ENCODE data around the gene ATP8B4.

ATP8B4 gene

DNA sequence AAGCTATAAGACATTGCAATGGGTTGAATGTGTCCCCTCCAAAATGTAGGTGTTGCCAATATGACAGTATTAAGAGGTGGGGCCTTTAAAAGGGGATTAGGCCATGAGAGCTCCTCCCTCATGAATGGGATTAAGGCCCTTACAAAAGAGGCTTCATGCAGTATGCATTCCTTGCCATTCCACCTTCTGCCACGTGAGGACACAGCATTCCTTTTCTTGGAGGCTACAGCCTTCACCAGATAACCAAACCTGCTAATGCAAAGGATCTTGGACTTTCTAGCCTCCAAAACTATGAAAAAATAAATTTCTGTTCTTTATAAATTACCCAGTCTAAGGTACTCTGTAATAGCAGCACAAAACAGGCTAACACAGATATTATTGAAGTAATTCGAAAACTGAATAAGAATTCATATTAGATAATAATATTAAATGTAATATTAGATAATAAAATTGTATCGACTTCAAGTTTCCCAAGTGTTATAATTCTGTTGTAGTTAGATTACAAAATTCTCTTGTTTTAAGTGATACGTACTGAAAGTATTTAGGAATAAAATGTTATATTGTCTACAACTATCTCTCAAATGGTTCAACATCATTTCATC lies 29.4 kb upstream of the ATP8B4 start:
- DNase-seq (ENCODE audit: low read depth in 2 of 2) = peak; percentile 74 to 83
- peak; percentile 63 for TF ChIP-seq CTCF (IDR thresholded peaks at IDR 0.05; ENCODE audit: low read depth, low read length)
- no peak overlapping the region for H3K4me3 ChIP-seq (replicated peaks in 1 of 2; ENCODE audit: low read depth in 2 of 2, low read length in 2 of 2)

- H3K4me3 ChIP-seq (replicated peaks in 1 of 2; ENCODE audit: low read depth in 2 of 2, low read length in 2 of 2) = no peak overlapping the region
- TF ChIP-seq CTCF (IDR thresholded peaks at IDR 0.05; ENCODE audit: low read depth, low read length) = no peak
- no peak for DNase-seq (ENCODE audit: low read depth in 2 of 2)
Observed at GRCh38 chr15:50146632-50147031, 27.6 kb upstream of the ATP8B4 start.

- DNase-seq (ENCODE audit: low read depth in 2 of 2) = peak; percentile 88 to 91
- TF ChIP-seq CTCF (IDR thresholded peaks at IDR 0.05; ENCODE audit: low read depth, low read length) = peak; percentile 20
Observed at GRCh38 chr15:50145451-50145872, 26.4 kb upstream of the ATP8B4 start.

GRCh38 chr15:50144341-50145120 lies 25.5 kb upstream of the ATP8B4 start:
- TF ChIP-seq CTCF (IDR thresholded peaks at IDR 0.05; ENCODE audit: low read depth, low read length) = no peak
- DNase-seq (ENCODE audit: low read depth in 2 of 2) = no peak
- H3K4me3 ChIP-seq (replicated peaks in 1 of 2; ENCODE audit: low read depth in 2 of 2, low read length in 2 of 2) = no peak overlapping the region

More at GRCh38 chr15:50145451-50145872, 26.4 kb upstream of the ATP8B4 start:
- H3K4me3 ChIP-seq (replicated peaks in 1 of 2; ENCODE audit: low read depth in 2 of 2, low read length in 2 of 2) = no peak overlapping the region

DNA sequence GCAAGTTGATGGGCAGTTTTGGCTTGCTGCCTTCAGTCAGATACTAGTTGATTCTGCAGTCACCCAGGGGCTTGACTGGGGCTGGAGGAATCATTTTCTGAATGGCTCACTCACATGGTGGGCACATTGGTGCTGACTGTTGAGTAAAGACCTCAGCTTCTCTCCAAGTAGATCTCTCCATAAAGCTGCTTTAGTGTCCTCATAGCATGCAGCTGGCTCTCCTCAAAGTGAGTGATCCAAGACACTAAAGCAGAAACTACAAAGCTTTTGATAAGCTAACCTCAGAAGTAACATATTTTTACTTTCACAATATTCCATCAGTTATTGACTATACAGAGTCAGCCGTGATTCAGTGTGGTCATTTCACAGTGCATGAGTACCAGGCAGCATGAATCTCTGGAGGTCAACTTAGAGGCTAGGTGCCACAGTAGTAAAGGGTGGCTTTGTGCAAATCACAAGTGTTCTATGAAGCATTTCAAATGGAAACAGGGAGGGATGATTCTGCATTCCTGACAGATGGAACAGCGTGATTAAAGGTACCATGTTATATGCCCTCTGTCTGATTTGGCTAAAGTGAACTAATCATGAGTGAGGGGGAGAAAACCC lies 24.3 kb upstream of the ATP8B4 start:
- TF ChIP-seq CTCF (IDR thresholded peaks at IDR 0.05; ENCODE audit: low read depth, low read length) = no peak
- DNase-seq (ENCODE audit: low read depth in 2 of 2) = no peak
- H3K4me3 ChIP-seq (replicated peaks in 1 of 2; ENCODE audit: low read depth in 2 of 2, low read length in 2 of 2) = no peak overlapping the region

- no peak overlapping the region for H3K4me3 ChIP-seq (replicated peaks in 1 of 2; ENCODE audit: low read depth in 2 of 2, low read length in 2 of 2)
- no peak for TF ChIP-seq CTCF (IDR thresholded peaks at IDR 0.05; ENCODE audit: low read depth, low read length)
- no peak for DNase-seq (ENCODE audit: low read depth in 2 of 2)
Observed at GRCh38 chr15:50141856-50142255, 22.8 kb upstream of the ATP8B4 start.

Measured in cardiac fibroblast (primary cell).